ENCODE measurements around the gene ELAVL1. TPM values are rescaled to one million over a fixed set of nuclear protein-coding genes. Genes with fewer than 3 reads are reported as not detected.

Gene ELAVL1
- polyA plus RNA-seq, 1 of the 3 experiments (the other 2 are of a cell fraction) = 49.6 TPM

- Histone ChIP-seq H3K79me2 (ENCODE audit: insufficient read depth) (peaks cover 22% of the 10 kb centered on the region; the same call in 1 of the 2 replicates), H3K4me3 (ENCODE audit: low read depth in 2 of 2, low read length in 1 of 2) (peak within 1 kb of the TSS; percentile 68 to 72), H3K27ac (ENCODE audit: low read depth in 2 of 2, low read length in 1 of 2) (peak within 1 kb of the TSS; percentile 52 to 81; a peak in 3 of 4 replicates), H4K20me1 (ENCODE audit: insufficient read depth) (peaks cover 36% of the 10 kb centered on the region), H3K9me2 (no peaks in the 10 kb centered on the region), H3F3A (replicated peaks; ENCODE audit: insufficient read depth) (peaks cover 37% of the 10 kb centered on the region), H3K9ac (peak within 1 kb of the TSS; percentile 63; the same call in 1 of the 2 replicates), H2AFZ (ENCODE audit: low read depth) (no peak within 1 kb of the TSS; the same call in 1 of the 2 replicates), H3K9me3 (no peaks in the 10 kb centered on the region), H3K4me1 (ENCODE audit: control insufficient read depth in 1 of 2, insufficient read depth in 2 of 2, low read depth in 1 of 2, low read length in 1 of 2) (peaks cover 47 to 60% of the 10 kb centered on the region in 2 experiments), H3K4me2 (peak within 1 kb of the TSS; percentile 88), H3K36me3 (replicated peaks in 1 of 2; ENCODE audit: control insufficient read depth in 1 of 2, insufficient read depth in 2 of 2, low read length in 1 of 2) (peaks cover 11 to 28% of the 10 kb centered on the region in 2 experiments), H3K27me3 (ENCODE audit: insufficient read depth) (no peaks in the 10 kb centered on the region)
- DNase-seq = peak; percentile 94
- ChIA-PET CTCF (interaction anchor here (1.7 to 6.7 kb wide), 4 partner anchors 8 to 73 kb away, joined by 7 to 69 read pairs (median 10); partner anchors contain the start of gene TIMM44), POLR2A (interaction anchor here (0.6 to 1.0 kb wide), 2 partner anchors 18 to 174 kb away, joined by 5 to 6 read pairs; partner anchors contain the start of gene TIMM44)
- TF ChIP-seq RFX5 (IDR thresholded peaks at IDR 0.05; ENCODE audit: low read length) (no peak), ELF1 (IDR thresholded peaks at IDR 0.05) (no peak), FOSL2 (IDR thresholded peaks at IDR 0.05; ENCODE audit: borderline replicate concordance, low read depth) (no peak), TCF12 (IDR thresholded peaks at IDR 0.05) (no peak), ZBTB33 (IDR thresholded peaks at IDR 0.05; ENCODE audit: borderline replicate concordance, low read depth) (no peak), EZH2phosphoT487 (IDR thresholded peaks at IDR 0.05; ENCODE audit: borderline replicate concordance, low read depth) (no peak), NRF1 (IDR thresholded peaks at IDR 0.05; ENCODE audit: low read depth, low read length) (peak; percentile 66), FOXJ3 (CRISPR knock-in tag; IDR thresholded peaks at IDR 0.05) (no peak), POLR2AphosphoS5 (IDR thresholded peaks at IDR 0.05; ENCODE audit: low read depth, low read length) (peak; percentile 44; the same call in 1 of the 2 replicates), REST (IDR thresholded peaks at IDR 0.05; ENCODE audit: low read depth, low read length) (no peak), SMC3 (IDR thresholded peaks at IDR 0.05; ENCODE audit: low read depth, low read length) (no peak), YY1 (IDR thresholded peaks at IDR 0.05; ENCODE audit: low read depth) (no peak), FOXM1 (IDR thresholded peaks at IDR 0.05; ENCODE audit: low read depth) (no peak), EP300 (IDR thresholded peaks at IDR 0.05; ENCODE audit: borderline replicate concordance in 1 of 2, low read depth in 1 of 2, low read length in 1 of 2) (no peak), NFIC (IDR thresholded peaks at IDR 0.05; ENCODE audit: borderline replicate concordance) (no peak), USF1 (IDR thresholded peaks at IDR 0.05; ENCODE audit: borderline replicate concordance, low read depth) (no peak), MXI1 (IDR thresholded peaks at IDR 0.05; ENCODE audit: low read depth, low read length) (0 out of 2 replicates have a peak, but pooled peaks have one; percentile 5), RCOR1 (IDR thresholded peaks at IDR 0.05; ENCODE audit: low read length) (no peak), IRF3 (IDR thresholded peaks at IDR 0.05; ENCODE audit: low read depth, low read length) (no peak), SIN3A (IDR thresholded peaks at IDR 0.05; ENCODE audit: borderline replicate concordance, low read depth, low read length) (no peak), TEAD4 (IDR thresholded peaks at IDR 0.05; ENCODE audit: borderline replicate concordance, insufficient read depth) (no peak), MEF2A (IDR thresholded peaks at IDR 0.05; ENCODE audit: borderline replicate concordance, low read depth) (no peak)
- TF ChIP-seq, protein P1, sequence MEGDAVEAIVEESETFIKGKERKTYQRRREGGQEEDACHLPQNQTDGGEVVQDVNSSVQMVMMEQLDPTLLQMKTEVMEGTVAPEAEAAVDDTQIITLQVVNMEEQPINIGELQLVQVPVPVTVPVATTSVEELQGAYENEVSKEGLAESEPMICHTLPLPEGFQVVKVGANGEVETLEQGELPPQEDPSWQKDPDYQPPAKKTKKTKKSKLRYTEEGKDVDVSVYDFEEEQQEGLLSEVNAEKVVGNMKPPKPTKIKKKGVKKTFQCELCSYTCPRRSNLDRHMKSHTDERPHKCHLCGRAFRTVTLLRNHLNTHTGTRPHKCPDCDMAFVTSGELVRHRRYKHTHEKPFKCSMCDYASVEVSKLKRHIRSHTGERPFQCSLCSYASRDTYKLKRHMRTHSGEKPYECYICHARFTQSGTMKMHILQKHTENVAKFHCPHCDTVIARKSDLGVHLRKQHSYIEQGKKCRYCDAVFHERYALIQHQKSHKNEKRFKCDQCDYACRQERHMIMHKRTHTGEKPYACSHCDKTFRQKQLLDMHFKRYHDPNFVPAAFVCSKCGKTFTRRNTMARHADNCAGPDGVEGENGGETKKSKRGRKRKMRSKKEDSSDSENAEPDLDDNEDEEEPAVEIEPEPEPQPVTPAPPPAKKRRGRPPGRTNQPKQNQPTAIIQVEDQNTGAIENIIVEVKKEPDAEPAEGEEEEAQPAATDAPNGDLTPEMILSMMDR (IDR thresholded peaks at IDR 0.05) = no peak
- 24% methylated on average over 9 of the region's 65 CpGs for WGBS (ENCODE audit: low lambda C conversion rate)
Measured at GRCh38 chr19:7926021-7926726, 79.3 kb downstream of the ELAVL1 start, which contains the start of gene CTXN1. TSS of gene CTXN1 (minus strand) at chr19:7926135. CDS start at chr19:7925538, 597 bp downstream.

Data from SK-N-SH (cell line).